ENCODE results near the gene HSD17B8.

Gene HSD17B8

DNA sequence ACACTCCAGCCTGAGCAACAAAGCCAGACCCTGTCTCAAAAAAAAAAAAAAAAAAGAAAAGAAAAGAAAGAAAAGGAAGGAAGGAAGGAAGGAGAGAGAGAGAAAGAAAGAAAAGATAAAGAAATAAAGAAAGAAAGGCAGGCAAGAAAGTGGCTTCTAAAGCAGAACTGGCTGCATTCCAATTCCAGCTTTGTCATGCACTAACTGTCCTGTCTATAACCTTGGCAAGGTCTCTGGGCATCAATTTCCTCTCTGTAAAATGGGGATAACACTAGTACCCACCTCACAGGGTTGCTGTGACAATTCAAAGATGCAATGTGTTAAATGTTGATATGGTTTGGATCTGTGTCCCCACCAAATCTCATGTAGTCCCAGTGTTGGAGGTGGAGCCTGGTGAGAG is 31.9 kb downstream of the HSD17B8 start:
- H3F3A ChIP-seq (ENCODE audit: control insufficient read depth, insufficient read depth) = no peaks in the 10 kb centered on the region

DNA sequence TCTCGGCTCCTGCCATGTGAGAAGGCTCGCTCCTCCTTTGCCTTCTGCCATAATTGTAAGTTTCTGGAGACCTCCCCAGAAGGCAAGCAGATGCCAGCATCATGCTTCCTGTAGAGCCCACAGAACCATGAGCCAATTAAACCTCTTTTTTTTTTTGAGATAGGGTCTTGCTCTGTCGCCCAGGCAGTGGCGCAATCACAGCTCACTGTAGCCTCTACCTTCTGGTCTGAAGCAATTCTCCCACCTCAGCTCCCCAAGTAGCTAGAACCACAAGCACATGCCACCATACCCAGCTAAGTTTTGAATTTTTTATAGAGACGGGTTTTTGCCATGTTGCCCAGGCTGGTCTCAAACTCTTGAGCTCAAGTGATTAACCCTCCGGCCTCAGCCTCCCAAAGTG is 32.4 kb downstream of the HSD17B8 start:
- TF ChIP-seq, protein P1, sequence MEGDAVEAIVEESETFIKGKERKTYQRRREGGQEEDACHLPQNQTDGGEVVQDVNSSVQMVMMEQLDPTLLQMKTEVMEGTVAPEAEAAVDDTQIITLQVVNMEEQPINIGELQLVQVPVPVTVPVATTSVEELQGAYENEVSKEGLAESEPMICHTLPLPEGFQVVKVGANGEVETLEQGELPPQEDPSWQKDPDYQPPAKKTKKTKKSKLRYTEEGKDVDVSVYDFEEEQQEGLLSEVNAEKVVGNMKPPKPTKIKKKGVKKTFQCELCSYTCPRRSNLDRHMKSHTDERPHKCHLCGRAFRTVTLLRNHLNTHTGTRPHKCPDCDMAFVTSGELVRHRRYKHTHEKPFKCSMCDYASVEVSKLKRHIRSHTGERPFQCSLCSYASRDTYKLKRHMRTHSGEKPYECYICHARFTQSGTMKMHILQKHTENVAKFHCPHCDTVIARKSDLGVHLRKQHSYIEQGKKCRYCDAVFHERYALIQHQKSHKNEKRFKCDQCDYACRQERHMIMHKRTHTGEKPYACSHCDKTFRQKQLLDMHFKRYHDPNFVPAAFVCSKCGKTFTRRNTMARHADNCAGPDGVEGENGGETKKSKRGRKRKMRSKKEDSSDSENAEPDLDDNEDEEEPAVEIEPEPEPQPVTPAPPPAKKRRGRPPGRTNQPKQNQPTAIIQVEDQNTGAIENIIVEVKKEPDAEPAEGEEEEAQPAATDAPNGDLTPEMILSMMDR (IDR thresholded peaks at IDR 0.05; ENCODE audit: low read depth, low read length, poor library complexity, severe bottlenecking) = no peak
- no peak for TF ChIP-seq EZH2phosphoT487 (IDR thresholded peaks at IDR 0.05; ENCODE audit: borderline replicate concordance, low read length)
- no peaks in the 10 kb centered on the region for H4K20me1 ChIP-seq (ENCODE audit: control insufficient read depth, insufficient read depth, low read depth, low read length)
- H3K4me2 ChIP-seq (ENCODE audit: low read length) = no peak overlapping the region
- H3K36me3 ChIP-seq (ENCODE audit: control insufficient read depth, low read length) = no peaks in the 10 kb centered on the region
- no peaks in the 10 kb centered on the region for H3K79me2 ChIP-seq (ENCODE audit: control insufficient read depth, low read length)
- H3K4me1 ChIP-seq (ENCODE audit: control insufficient read depth, low read length) = no peaks in the 10 kb centered on the region
- no peaks in the 10 kb centered on the region for H3K9me3 ChIP-seq (ENCODE audit: control insufficient read depth, insufficient read depth, low read length)
- H3K4me3 ChIP-seq (ENCODE audit: low read length) = no peak overlapping the region
- no peaks in the 10 kb centered on the region for H3K9me2 ChIP-seq (replicated peaks; ENCODE audit: control insufficient read depth, low read length)
- H3F3A ChIP-seq (ENCODE audit: control insufficient read depth, insufficient read depth) = no peaks in the 10 kb centered on the region
- peaks cover 37% of the 10 kb centered on the region for H3K27me3 ChIP-seq (ENCODE audit: control insufficient read depth, low read length)
- no peak overlapping the region for H3K27ac ChIP-seq (ENCODE audit: low read depth, low read length)

More for the DNA sequence above, 31.9 kb downstream of the HSD17B8 start:
- Histone ChIP-seq H3K9me2 (replicated peaks; ENCODE audit: control insufficient read depth, low read length) (no peaks in the 10 kb centered on the region), H4K20me1 (ENCODE audit: control insufficient read depth, insufficient read depth, low read depth, low read length) (no peaks in the 10 kb centered on the region), H3K4me1 (ENCODE audit: control insufficient read depth, low read length) (no peaks in the 10 kb centered on the region), H3K27me3 (ENCODE audit: control insufficient read depth, low read length) (peaks cover 38% of the 10 kb centered on the region), H3K4me2 (ENCODE audit: low read length) (no peak overlapping the region), H3K27ac (ENCODE audit: low read depth, low read length) (no peak overlapping the region), H3K36me3 (ENCODE audit: control insufficient read depth, low read length) (no peaks in the 10 kb centered on the region), H3K79me2 (ENCODE audit: control insufficient read depth, low read length) (no peaks in the 10 kb centered on the region), H3K9me3 (ENCODE audit: control insufficient read depth, insufficient read depth, low read length) (no peaks in the 10 kb centered on the region), H3K4me3 (ENCODE audit: low read length) (no peak overlapping the region)
- TF ChIP-seq, protein P1 (IDR thresholded peaks at IDR 0.05; ENCODE audit: low read depth, low read length, poor library complexity, severe bottlenecking) = no peak
- no peak for TF ChIP-seq EZH2phosphoT487 (IDR thresholded peaks at IDR 0.05; ENCODE audit: borderline replicate concordance, low read length)

DNA sequence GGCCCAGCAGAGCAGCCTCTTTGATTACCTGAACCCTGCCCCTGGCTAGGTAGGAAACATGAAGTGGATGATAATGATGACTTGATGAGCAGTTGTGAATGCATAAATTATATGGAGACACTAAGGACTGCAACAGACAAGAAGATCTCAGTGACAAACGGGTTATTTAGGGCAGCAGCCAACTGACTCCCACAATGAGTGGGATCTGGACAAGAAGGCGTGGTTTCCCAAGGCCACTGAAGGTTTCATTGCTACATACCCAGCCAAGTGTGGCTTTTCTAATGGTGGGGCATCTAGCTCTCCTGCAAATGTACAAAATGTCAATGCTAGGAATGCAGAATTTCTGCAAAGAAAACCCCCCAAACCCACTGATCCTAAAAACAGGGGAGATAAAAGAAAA is 33.3 kb downstream of the HSD17B8 start:
- Histone ChIP-seq H3K9me3 (ENCODE audit: control insufficient read depth, insufficient read depth, low read length) (no peaks in the 10 kb centered on the region), H3K79me2 (ENCODE audit: control insufficient read depth, low read length) (no peaks in the 10 kb centered on the region), H4K20me1 (ENCODE audit: control insufficient read depth, insufficient read depth, low read depth, low read length) (no peaks in the 10 kb centered on the region), H3K27me3 (ENCODE audit: control insufficient read depth, low read length) (peaks cover 42% of the 10 kb centered on the region), H3K9me2 (replicated peaks; ENCODE audit: control insufficient read depth, low read length) (no peaks in the 10 kb centered on the region), H3K36me3 (ENCODE audit: control insufficient read depth, low read length) (no peaks in the 10 kb centered on the region), H3K27ac (ENCODE audit: low read depth, low read length) (no peak overlapping the region), H3K4me2 (ENCODE audit: low read length) (no peak overlapping the region), H3K4me1 (ENCODE audit: control insufficient read depth, low read length) (no peaks in the 10 kb centered on the region), H3K4me3 (ENCODE audit: low read length) (no peak overlapping the region), H3F3A (ENCODE audit: control insufficient read depth, insufficient read depth) (no peaks in the 10 kb centered on the region)
- no peak for TF ChIP-seq EZH2phosphoT487 (IDR thresholded peaks at IDR 0.05; ENCODE audit: borderline replicate concordance, low read length)
- TF ChIP-seq, protein P1 (IDR thresholded peaks at IDR 0.05; ENCODE audit: low read depth, low read length, poor library complexity, severe bottlenecking) = no peak

Data from DOHH2 (cell line).